Measurements from ENCODE around the gene CHCHD3. TPM values are rescaled to one million over a fixed set of nuclear protein-coding genes. Genes with fewer than 3 reads are reported as not detected.

The CHCHD3 gene
- total and polyA plus RNA-seq, 9 of the 15 experiments (the other 6 are each of a cell fraction or from before 2014, with no cell fraction given), result 66.2 to 279 (median 204) TPM

DNA sequence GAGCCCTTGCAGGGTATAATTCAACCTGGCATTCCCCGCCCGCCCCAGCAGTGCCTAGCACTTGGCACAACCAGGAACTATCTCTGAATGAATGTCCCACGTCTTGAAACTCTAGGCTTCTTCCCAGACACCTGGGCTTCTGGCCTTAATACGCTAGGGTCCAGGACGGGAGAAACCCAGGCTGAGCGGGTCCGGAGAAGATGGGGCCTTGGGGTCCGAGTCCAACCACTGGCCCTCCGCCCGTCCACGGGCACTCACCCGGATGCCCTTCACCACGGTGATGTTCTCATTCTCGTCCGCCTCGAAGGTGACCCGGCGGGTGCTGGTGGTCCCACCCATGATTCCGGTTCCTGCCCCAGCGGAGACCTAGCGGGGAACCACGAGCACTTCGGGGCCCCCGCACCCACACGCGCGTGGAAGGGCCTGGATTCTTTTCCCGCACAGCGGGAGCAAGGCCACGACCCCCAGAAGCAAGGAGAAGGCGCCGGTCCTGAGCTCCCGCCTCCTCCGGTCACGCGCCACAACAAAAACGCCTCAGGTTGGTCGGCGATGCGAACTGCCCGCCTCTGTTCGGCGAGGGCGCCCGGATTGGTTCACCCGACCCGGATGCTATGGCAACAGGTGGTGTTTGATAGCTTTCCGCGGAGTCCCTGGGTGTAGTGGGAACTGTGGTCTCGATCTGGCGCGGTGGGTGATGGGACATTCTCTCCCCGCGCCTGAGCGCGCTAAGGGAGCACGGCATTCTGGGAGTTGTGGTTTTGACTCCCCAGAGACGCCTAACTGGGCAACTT, at the start of gene CHCHD3 (continued):
- TF ChIP-seq NR4A1 (CRISPR knock-in tag; IDR thresholded peaks at IDR 0.05) (peak; percentile 65; the same call in 1 of the 2 replicates), NR4A1 (tag; IDR thresholded peaks at IDR 0.05) (no peak), RAD21 (CRISPR knock-in tag; conservative IDR thresholded peaks at IDR 0.05 in 1 of 2, IDR thresholded peaks at IDR 0.05 in 1 of 2) (no peak), HIVEP1 (CRISPR knock-in tag; IDR thresholded peaks at IDR 0.05) (peak; percentile 9; the same call in 1 of the 2 replicates), RFX1 (IDR thresholded peaks at IDR 0.05) (peak; percentile 99), KAT7 (CRISPR knock-in tag; IDR thresholded peaks at IDR 0.05; ENCODE audit: borderline replicate concordance) (no peak), TAF1 (IDR thresholded peaks at IDR 0.05; ENCODE audit: control insufficient read depth, extremely low read depth, insufficient read depth, low read length, severe bottlenecking) (peak; percentile 63), TARDBP (IDR thresholded peaks at IDR 0.05) (no peak), ZBTB17 (CRISPR knock-in tag; IDR thresholded peaks at IDR 0.05) (peak; percentile 54; the same call in 1 of the 2 replicates), MCM2 (IDR thresholded peaks at IDR 0.05; ENCODE audit: low read depth) (no peak), LARP7 (IDR thresholded peaks at IDR 0.05) (peak; percentile 89; the same call in 1 of the 2 replicates), KDM4B (IDR thresholded peaks at IDR 0.05; ENCODE audit: borderline replicate concordance in 2 of 2, low read depth in 1 of 2) (peak in 1 of 2 experiments; percentile 35; a peak in 1 of 4 replicates), MEIS2 (IDR thresholded peaks at IDR 0.05; ENCODE audit: partially characterized antibody) (peak; percentile 73), MEF2A (IDR thresholded peaks at IDR 0.05; ENCODE audit: control insufficient read depth, low read depth, low read length) (no peak), FOXJ2 (tag; IDR thresholded peaks at IDR 0.05) (peak; percentile 97), NFE2 (IDR thresholded peaks at IDR 0.05; ENCODE audit: low read depth) (no peak; the same call in 1 of the 2 replicates), ZC3H8 (IDR thresholded peaks at IDR 0.05) (no peak), BCOR (IDR thresholded peaks at IDR 0.05) (no peak), ETV1 (tag; conservative IDR thresholded peaks at IDR 0.05; ENCODE audit: low read depth) (peak; percentile 52)
- TF ChIP-seq, protein P1, sequence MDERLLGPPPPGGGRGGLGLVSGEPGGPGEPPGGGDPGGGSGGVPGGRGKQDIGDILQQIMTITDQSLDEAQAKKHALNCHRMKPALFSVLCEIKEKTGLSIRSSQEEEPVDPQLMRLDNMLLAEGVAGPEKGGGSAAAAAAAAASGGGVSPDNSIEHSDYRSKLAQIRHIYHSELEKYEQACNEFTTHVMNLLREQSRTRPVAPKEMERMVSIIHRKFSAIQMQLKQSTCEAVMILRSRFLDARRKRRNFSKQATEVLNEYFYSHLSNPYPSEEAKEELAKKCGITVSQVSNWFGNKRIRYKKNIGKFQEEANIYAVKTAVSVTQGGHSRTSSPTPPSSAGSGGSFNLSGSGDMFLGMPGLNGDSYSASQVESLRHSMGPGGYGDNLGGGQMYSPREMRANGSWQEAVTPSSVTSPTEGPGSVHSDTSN (CRISPR knock-in tag; IDR thresholded peaks at IDR 0.05; ENCODE audit: low read depth), result no peak
- TF ChIP-seq, protein P1 (tag; conservative IDR thresholded peaks at IDR 0.05; ENCODE audit: low read depth), result peak; percentile 98
- TF ChIP-seq, protein P2, sequence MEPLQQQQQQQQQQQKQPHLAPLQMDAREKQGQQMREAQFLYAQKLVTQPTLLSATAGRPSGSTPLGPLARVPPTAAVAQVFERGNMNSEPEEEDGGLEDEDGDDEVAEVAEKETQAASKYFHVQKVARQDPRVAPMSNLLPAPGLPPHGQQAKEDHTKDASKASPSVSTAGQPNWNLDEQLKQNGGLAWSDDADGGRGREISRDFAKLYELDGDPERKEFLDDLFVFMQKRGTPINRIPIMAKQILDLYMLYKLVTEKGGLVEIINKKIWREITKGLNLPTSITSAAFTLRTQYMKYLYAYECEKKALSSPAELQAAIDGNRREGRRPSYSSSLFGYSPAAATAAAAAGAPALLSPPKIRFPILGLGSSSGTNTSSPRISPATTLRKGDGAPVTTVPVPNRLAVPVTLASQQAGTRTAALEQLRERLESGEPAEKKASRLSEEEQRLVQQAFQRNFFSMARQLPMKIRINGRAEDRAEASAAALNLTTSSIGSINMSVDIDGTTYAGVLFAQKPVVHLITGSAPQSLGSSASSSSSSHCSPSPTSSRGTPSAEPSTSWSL (CRISPR knock-in tag; IDR thresholded peaks at IDR 0.05; ENCODE audit: borderline replicate concordance), result peak; percentile 91; the same call in 1 of the 2 replicates

Measured in K562 (cell line).